ENCODE measurements around the gene COL28A1. TPM values are rescaled to one million over a fixed set of nuclear protein-coding genes. Genes with fewer than 3 reads are reported as not detected.

Gene COL28A1
- total RNA-seq, 1 experiment from 2014 or later: 7.3 TPM

DNA sequence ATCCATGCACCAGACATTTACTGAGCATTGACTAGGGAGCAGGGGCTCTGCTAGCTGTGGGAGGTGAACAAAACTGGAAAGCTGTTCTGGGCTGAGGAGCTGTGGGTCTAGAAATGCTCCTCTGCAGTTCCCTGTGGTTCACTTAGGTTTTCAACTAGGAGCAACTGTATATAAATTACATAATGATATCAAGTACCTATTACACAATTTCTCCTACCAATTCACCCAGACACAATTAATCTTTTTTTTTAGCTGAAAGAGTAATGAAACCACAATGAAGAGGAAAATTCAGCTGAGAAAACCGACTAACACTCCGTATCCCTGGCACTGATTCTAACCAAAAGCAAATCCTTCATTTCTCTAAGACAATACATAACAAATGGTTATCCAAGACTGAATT is 39.4 kb downstream of the COL28A1 start:
- no peak overlapping the region for H3K4me3 ChIP-seq (ENCODE audit: low read depth, low read length)
- Mint-ChIP-seq H3K4me3 (ENCODE audit: unreplicated experiment) (no peak overlapping the region), H3K36me3 (ENCODE audit: insufficient read depth, unreplicated experiment) (no peaks in the 10 kb centered on the region), H3K9me3 (ENCODE audit: unreplicated experiment) (no peaks in the 10 kb centered on the region), H3K27me3 (ENCODE audit: insufficient read depth, unreplicated experiment) (no peaks in the 10 kb centered on the region), H3K27ac (ENCODE audit: unreplicated experiment) (no peak overlapping the region), H3K4me1 (ENCODE audit: low read depth, unreplicated experiment) (no peaks in the 10 kb centered on the region)
- peaks cover 5% of the 10 kb centered on the region for H3K4me1 ChIP-seq
- intact Hi-C loops (cut with micrococcal nuclease; ENCODE audit: unreplicated experiment): no loop called here
- no peaks in the 10 kb centered on the region for H3K36me3 ChIP-seq (ENCODE audit: control insufficient read depth, insufficient read depth, low read length)
- ChIA-PET CTCF (no interaction called here), POLR2A (no interaction called here)
- no TSS peak for BruUV-seq (replicated peaks)
- no peaks in the 10 kb centered on the region for H3K27me3 ChIP-seq (replicated peaks; ENCODE audit: control insufficient read depth, insufficient read depth, low read length)
- H3K9me3 ChIP-seq: no peaks in the 10 kb centered on the region
- no peak for TF ChIP-seq CTCF (IDR thresholded peaks at IDR 0.05; ENCODE audit: insufficient read depth in 1 of 2, low read depth in 1 of 2, low read length in 1 of 2, severe bottlenecking in 1 of 2, unreplicated experiment in 1 of 2)
- no peak for DNase-seq

DNA sequence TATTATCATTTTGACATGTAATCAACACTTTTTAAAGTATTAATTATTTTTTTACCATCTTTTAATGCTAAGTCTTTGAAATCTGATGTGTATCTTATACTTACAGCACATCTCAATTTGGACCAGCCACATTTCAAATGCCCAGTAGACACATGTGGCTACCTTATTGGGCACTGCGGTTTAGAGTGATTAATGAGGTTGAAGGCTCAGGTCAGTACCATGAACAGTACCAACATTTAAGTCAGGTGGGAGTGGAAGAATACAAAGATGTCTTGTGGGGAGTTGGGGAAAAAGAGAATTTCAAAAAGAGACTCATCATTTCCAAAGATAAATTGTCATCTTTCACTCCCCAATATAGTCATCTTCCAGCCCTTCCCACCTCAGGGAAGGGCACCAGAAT is 40.5 kb downstream of the COL28A1 start:
- CTCF ChIA-PET: no interaction called here
- no peaks in the 10 kb centered on the region for H3K9me3 Mint-ChIP-seq (ENCODE audit: unreplicated experiment)

GRCh38 chr7:7491044-7491443 is 44.6 kb downstream of the COL28A1 start:
- no peaks in the 10 kb centered on the region for H3K4me1 Mint-ChIP-seq (ENCODE audit: low read depth, unreplicated experiment)
- H3K9me3 Mint-ChIP-seq (ENCODE audit: unreplicated experiment): peaks cover 5% of the 10 kb centered on the region
- DNase-seq: no peak
- H3K9me3 ChIP-seq: no peaks in the 10 kb centered on the region
- no peak for TF ChIP-seq CTCF (IDR thresholded peaks at IDR 0.05; ENCODE audit: insufficient read depth in 1 of 2, low read depth in 1 of 2, low read length in 1 of 2, severe bottlenecking in 1 of 2, unreplicated experiment in 1 of 2)
- ChIA-PET POLR2A (no interaction called here), CTCF (no interaction called here)
- H3K4me1 ChIP-seq: peaks cover 5% of the 10 kb centered on the region
- no TSS peak for BruUV-seq (replicated peaks)
- no peak overlapping the region for H3K4me3 Mint-ChIP-seq (ENCODE audit: unreplicated experiment)
- H3K27me3 Mint-ChIP-seq (ENCODE audit: insufficient read depth, unreplicated experiment): no peaks in the 10 kb centered on the region
- H3K4me3 ChIP-seq (ENCODE audit: low read depth, low read length): no peak overlapping the region
- no peak overlapping the region for H3K27ac Mint-ChIP-seq (ENCODE audit: unreplicated experiment)
- H3K36me3 ChIP-seq (ENCODE audit: control insufficient read depth, insufficient read depth, low read length): no peaks in the 10 kb centered on the region
- no peaks in the 10 kb centered on the region for H3K27me3 ChIP-seq (replicated peaks; ENCODE audit: control insufficient read depth, insufficient read depth, low read length)
- H3K36me3 Mint-ChIP-seq (ENCODE audit: insufficient read depth, unreplicated experiment): no peaks in the 10 kb centered on the region
- intact Hi-C loops (cut with micrococcal nuclease; ENCODE audit: unreplicated experiment): no loop called here

More for the DNA sequence above, 40.5 kb downstream of the COL28A1 start:
- BruUV-seq (replicated peaks): no TSS peak
- Mint-ChIP-seq H3K27ac (ENCODE audit: unreplicated experiment) (no peak overlapping the region), H3K27me3 (ENCODE audit: insufficient read depth, unreplicated experiment) (no peaks in the 10 kb centered on the region), H3K36me3 (ENCODE audit: insufficient read depth, unreplicated experiment) (no peaks in the 10 kb centered on the region), H3K4me3 (ENCODE audit: unreplicated experiment) (no peak overlapping the region), H3K4me1 (ENCODE audit: low read depth, unreplicated experiment) (no peaks in the 10 kb centered on the region)
- no peaks in the 10 kb centered on the region for H3K36me3 ChIP-seq (ENCODE audit: control insufficient read depth, insufficient read depth, low read length)
- H3K9me3 ChIP-seq: no peaks in the 10 kb centered on the region
- POLR2A ChIA-PET: no interaction called here
- intact Hi-C loops (cut with micrococcal nuclease; ENCODE audit: unreplicated experiment): no loop called here
- TF ChIP-seq CTCF (IDR thresholded peaks at IDR 0.05; ENCODE audit: insufficient read depth in 1 of 2, low read depth in 1 of 2, low read length in 1 of 2, severe bottlenecking in 1 of 2, unreplicated experiment in 1 of 2): no peak
- H3K4me1 ChIP-seq: peaks cover 5% of the 10 kb centered on the region
- no peak overlapping the region for H3K4me3 ChIP-seq (ENCODE audit: low read depth, low read length)
- no peaks in the 10 kb centered on the region for H3K27me3 ChIP-seq (replicated peaks; ENCODE audit: control insufficient read depth, insufficient read depth, low read length)
- DNase-seq: no peak
